Heart right ventricle (tissue), 16 donors: ENCODE results near the gene CDH15. TPM values are rescaled to one million over a fixed set of nuclear protein-coding genes. Genes with fewer than 3 reads are reported as not detected.
A peak's percentile ranks its signal among the peaks of the same experiment; 100 is the strongest.
"Not testable (repeated sequence)": the region's sequence is repeated elsewhere in the genome, so short reads cannot be mapped to it uniquely, and the experiment has no call there.

Experiments
- ATAC-seq, 8 donors: fragments of 200-7000 bp; cut with Tn5 transposase; one replicate each; pipeline ENCODE4 v1.9.1; 2020; ENCODE audit warnings: mild to moderate bottlenecking in 8 of 8, moderate library complexity in 8 of 8, moderate number of reproducible peaks in 1 of 8
- DNase-seq, 2 donors: peaks; one replicate each; pipeline ENCODE4 v3.0.0-alpha.2; 2020
- H3K27ac ChIP-seq, 10 donors: fragments of 200-600 bp; sonication (generic) in 2 of 10; one replicate each; pipeline versions ENCODE4 v1.5.0 to v1.8.0; 2020 to 2022; ENCODE audit warnings: mild to moderate bottlenecking in 3 of 10
- H3K27me3 ChIP-seq, 7 donors: fragments of 200-600 bp; one replicate each; pipeline ENCODE4 v1.8.0; 2021 to 2022; ENCODE audit warnings: mild to moderate bottlenecking in 2 of 7
- H3K36me3 ChIP-seq, 9 donors: fragments of 200-600 bp; sonication (generic) in 1 of 9; one replicate each; pipeline versions ENCODE4 v1.5.0 to v1.8.0; 2020 to 2022; ENCODE audit warnings: mild to moderate bottlenecking in 2 of 9
- H3K4me1 ChIP-seq, 9 donors: fragments of 200-600 bp; sonication (generic) in 1 of 9; one replicate each; pipeline versions ENCODE4 v1.5.0 to v1.8.0; 2020 to 2022; ENCODE audit warnings: mild to moderate bottlenecking in 4 of 9
- H3K4me3 ChIP-seq, 10 donors: fragments of 200-600 bp; sonication (generic) in 2 of 10; one replicate each; pipeline versions ENCODE4 v1.5.0 to v1.8.0; 2020 to 2022; ENCODE audit warnings: mild to moderate bottlenecking in 7 of 10, moderate library complexity in 2 of 10
- H3K9me3 ChIP-seq, 11 donors: fragments of 200-600 bp in 10 of 11; sonication (generic) in 2 of 11; one replicate each; pipeline versions ENCODE4 v1.5.0 to v1.8.0; 2013 to 2022; ENCODE audit warnings: mild to moderate bottlenecking in 2 of 11, control low read depth in 1 of 11, moderate library complexity in 1 of 11
- CTCF ChIP-seq, 9 donors: fragments of 200-600 bp; sonication (generic) in 2 of 9; IDR thresholded peaks; one replicate each; pipeline versions ENCODE4 v1.5.0 to v1.8.0; 2021 to 2022; ENCODE audit warnings: antibody characterized with exemption in 9 of 9, mild to moderate bottlenecking in 5 of 9, moderate library complexity in 1 of 9
- WGBS, 2 donors: extraction: QIAGEN DNeasy Blood & Tissue Kit; methylation state at CpG; one replicate each; pipeline ENCODE4 v1.1.7; 2013; ENCODE audit warnings: inconsistent platforms in 1 of 2; 5-methylcytosine and 5-hydroxymethylcytosine counted together
- intact Hi-C, 10 donors: fragments of 100-400 bp; cut with DNase I; formaldehyde crosslinking; loops; one replicate each; pipeline versions ENCODE4 v1.11.1 to v1.14.2; 2022
- polyA plus RNA-seq, 2 donors: library from polyadenylated mRNA; stranded (reverse); fragments of 200-250 nt; gene quantifications; one replicate each; pipeline ENCODE4 v1.2.3, GENCODE V29; 2013
- total RNA-seq, 10 donors: library from RNA; stranded (reverse); fragmentation: NEBNext Ultra II Directional in 3 of 10; extraction: Animal tissue kit (Norgen Biotek cat#: 25700) in 3 of 10; gene quantifications; one replicate each; pipeline versions ENCODE4 v1.2.1 to v1.2.4, GENCODE V29; 2021 to 2023
- donor health status: Arrhythmogenic right ventricular cardiomyopathy.
- donor health status: ischemic (EF 13 %, LVEDD 7.1; RV severe dilation, severe dysfunction).
- donor health status: healthy with polysubstance abuse.
- donor health status: DM: no; HTN: yes; CAD: no.
- donor health status: DM: no; HTN: no; CAD: no.
- donor health status: ischemic (EF 25% LVEDD 6.9; RV normal size, moderate dysfunction).
- donor health status: ischemic (EF 25% LVEDD 5.7; RV mildly dilated, moderate dysfunction).
- donor health status: healthy.
- donor health status: DM: yes; HTN: yes; CAD: no.
- donor health status: Ischemic cardiomyopathy.
- donor health status: ischemic (EF 35%, LVEDD 5.7; RV mildly dilated, moderate dysfunction).
- donor health status: nonischemic (EF 11% LVEDD 7.7; RV severe dilation, severe dysfunction).
- donor health status: DM: yes; HTN: yes; CAD: no.
- donor health status: PGD.
- donor health status: ischemic (EF 29% LVEDD 5.4; RV normal size, mild dysfunction).
- donor health status: nonischemic (EF 23%, LVEDD 6.1; RV moderate dilation, normal function).

CDH15 gene
- total and polyA plus RNA-seq, 12 donors, result 0.08 to 0.45 (median 0.16) TPM; not detected in 9

GRCh38 chr16:89183975-89184676 lies 12.6 kb downstream of the CDH15 start:
- H3K4me1 ChIP-seq, result no peaks in the 10 kb centered on the region
- TF ChIP-seq CTCF (IDR thresholded peaks at IDR 0.05), result no peak
- intact Hi-C loops, result no loop called here
- H3K9me3 ChIP-seq, result no peaks in the 10 kb centered on the region
- no peak overlapping the region for H3K4me3 ChIP-seq
- H3K27me3 ChIP-seq, result peaks cover 0 to 34% (median 26%) of the 10 kb centered on the region in 7 donors
- H3K36me3 ChIP-seq, result no peaks in the 10 kb centered on the region
- WGBS, 2 donors, result 70 to 72% methylated on average over 26 of the region's 26 CpGs
- no peak overlapping the region for H3K27ac ChIP-seq
- DNase-seq (peak in 1 of 2 donors; percentile 2), ATAC-seq (no peak)

GRCh38 chr16:89184677-89184932 lies 13.1 kb downstream of the CDH15 start:
- DNase-seq (no peak), ATAC-seq (no peak)
- Histone ChIP-seq H3K9me3 (no peaks in the 10 kb centered on the region), H3K27me3 (peaks cover 0 to 30% (median 21%) of the 10 kb centered on the region in 7 donors), H3K4me1 (no peaks in the 10 kb centered on the region), H3K27ac (no peak overlapping the region), H3K4me3 (no peak overlapping the region), H3K36me3 (no peaks in the 10 kb centered on the region)
- 75 to 84% methylated on average over 9 of the region's 9 CpGs for WGBS, 2 donors
- TF ChIP-seq CTCF (IDR thresholded peaks at IDR 0.05), result no peak
- intact Hi-C loops, result no loop called here

GRCh38 chr16:89184933-89185794 lies 13.6 kb downstream of the CDH15 start:
- peak in 1 of 2 donors; percentile 8 for DNase-seq
- peaks cover 0 to 26% (median 15%) of the 10 kb centered on the region in 7 donors for H3K27me3 ChIP-seq
- WGBS, 2 donors, result 73 to 78% methylated on average over 48 of the region's 48 CpGs
- ATAC-seq, result no peak
- intact Hi-C loops, result no loop called here
- H3K9me3 ChIP-seq, result no peaks in the 10 kb centered on the region
- H3K4me3 ChIP-seq, result no peak overlapping the region
- no peak for TF ChIP-seq CTCF (IDR thresholded peaks at IDR 0.05)
- no peak overlapping the region for H3K27ac ChIP-seq
- H3K4me1 ChIP-seq, result no peaks in the 10 kb centered on the region
- no peaks in the 10 kb centered on the region for H3K36me3 ChIP-seq

GRCh38 chr16:89185887-89186592 lies 14.5 kb downstream of the CDH15 start:
- DNase-seq, result not testable (repeated sequence)
- 93 to 96% methylated on average over 30 of the region's 30 CpGs for WGBS, 2 donors

GRCh38 chr16:89186593-89187031 lies 15.1 kb downstream of the CDH15 start:
- WGBS, 2 donors, result 90 to 96% methylated on average over 20 of the region's 20 CpGs
- peak in 1 of 2 donors; percentile 0 for DNase-seq

More at GRCh38 chr16:89185887-89186592, 14.5 kb downstream of the CDH15 start:
- H3K36me3 ChIP-seq, H3K4me3 ChIP-seq, H3K4me1 ChIP-seq, H3K27ac ChIP-seq, ATAC-seq, H3K9me3 ChIP-seq, intact Hi-C loops: not testable (repeated sequence)
- peaks cover 0 to 20% (median 15%) of the 10 kb centered on the region in 7 donors for H3K27me3 ChIP-seq

More at GRCh38 chr16:89186593-89187031, 15.1 kb downstream of the CDH15 start:
- H3K27ac ChIP-seq, H3K36me3 ChIP-seq, intact Hi-C loops, ATAC-seq, H3K4me3 ChIP-seq, H3K9me3 ChIP-seq, H3K4me1 ChIP-seq: not testable (repeated sequence)
- peaks cover 0 to 18% (median 10%) of the 10 kb centered on the region in 7 donors for H3K27me3 ChIP-seq
